ENCODE data around the gene NEURL1. TPM values are rescaled to one million over a fixed set of nuclear protein-coding genes. Genes with fewer than 3 reads are reported as not detected.

Gene NEURL1
- total RNA-seq, 3 donors from 2014 or later (not counting 1 experiment from before 2014, with no cell fraction given) = 0.95 to 8.5 (median 1.5) TPM

DNA sequence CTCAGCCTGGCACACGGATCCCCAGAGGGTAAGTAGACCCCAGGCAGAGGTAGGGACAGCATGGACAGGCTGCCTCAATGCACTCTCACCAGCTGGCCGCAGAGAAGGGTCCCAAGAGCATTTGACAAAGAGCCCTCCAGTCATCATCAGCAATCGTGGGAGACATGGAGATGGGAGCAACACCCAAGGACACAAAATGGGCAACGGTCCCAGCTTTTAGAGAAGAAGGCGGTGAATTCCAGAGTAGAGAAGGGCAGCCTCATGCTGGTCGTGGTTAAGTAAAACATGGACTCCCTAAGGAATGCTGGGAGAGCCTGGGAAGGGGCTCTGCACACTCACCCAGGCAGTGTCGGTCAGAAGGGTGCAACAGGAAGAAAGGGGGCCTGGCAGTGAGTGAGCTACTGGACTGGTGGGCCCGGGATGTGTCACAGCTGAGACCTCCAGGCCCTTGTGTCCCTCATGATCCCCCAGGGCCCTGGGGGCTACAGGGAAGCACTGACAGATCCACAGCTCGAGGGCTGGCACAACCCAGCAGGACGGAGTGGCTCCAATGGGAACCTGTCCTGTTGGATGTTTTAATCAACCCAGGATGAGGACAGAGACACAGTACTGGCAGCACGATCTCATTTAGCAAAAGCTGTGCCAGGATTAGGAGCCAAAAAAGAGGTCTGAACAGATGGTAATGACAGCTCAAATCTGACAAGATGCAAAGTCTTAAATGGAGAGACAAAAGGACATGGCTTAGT lies 147.1 kb downstream of the NEURL1 start:
- Mint-ChIP-seq H3K27me3 (ENCODE audit: low read depth in 2 of 2) (no peaks in the 10 kb centered on the region), H3K27ac (no peak overlapping the region), H3K4me1 (no peaks in the 10 kb centered on the region), H3K9me3 (no peaks in the 10 kb centered on the region), H3K36me3 (no peaks in the 10 kb centered on the region), H3K4me3 (no peak overlapping the region)
- ATAC-seq = no peak
- no peak for DNase-seq
- no peaks in the 10 kb centered on the region for H3K36me3 ChIP-seq (ENCODE audit: control insufficient read depth, insufficient read depth, low read length)
- TF ChIP-seq, protein P1, sequence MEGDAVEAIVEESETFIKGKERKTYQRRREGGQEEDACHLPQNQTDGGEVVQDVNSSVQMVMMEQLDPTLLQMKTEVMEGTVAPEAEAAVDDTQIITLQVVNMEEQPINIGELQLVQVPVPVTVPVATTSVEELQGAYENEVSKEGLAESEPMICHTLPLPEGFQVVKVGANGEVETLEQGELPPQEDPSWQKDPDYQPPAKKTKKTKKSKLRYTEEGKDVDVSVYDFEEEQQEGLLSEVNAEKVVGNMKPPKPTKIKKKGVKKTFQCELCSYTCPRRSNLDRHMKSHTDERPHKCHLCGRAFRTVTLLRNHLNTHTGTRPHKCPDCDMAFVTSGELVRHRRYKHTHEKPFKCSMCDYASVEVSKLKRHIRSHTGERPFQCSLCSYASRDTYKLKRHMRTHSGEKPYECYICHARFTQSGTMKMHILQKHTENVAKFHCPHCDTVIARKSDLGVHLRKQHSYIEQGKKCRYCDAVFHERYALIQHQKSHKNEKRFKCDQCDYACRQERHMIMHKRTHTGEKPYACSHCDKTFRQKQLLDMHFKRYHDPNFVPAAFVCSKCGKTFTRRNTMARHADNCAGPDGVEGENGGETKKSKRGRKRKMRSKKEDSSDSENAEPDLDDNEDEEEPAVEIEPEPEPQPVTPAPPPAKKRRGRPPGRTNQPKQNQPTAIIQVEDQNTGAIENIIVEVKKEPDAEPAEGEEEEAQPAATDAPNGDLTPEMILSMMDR (IDR thresholded peaks at IDR 0.05) = no peak
- peaks cover 4% of the 10 kb centered on the region for H3K4me1 ChIP-seq (ENCODE audit: control insufficient read depth, insufficient read depth, low read length)
- no peaks in the 10 kb centered on the region for H3K27me3 ChIP-seq (ENCODE audit: control insufficient read depth, insufficient read depth, low read length)
- H3K9me3 ChIP-seq (ENCODE audit: control insufficient read depth, insufficient read depth, low read length) = no peaks in the 10 kb centered on the region
- H3K4me3 ChIP-seq (ENCODE audit: low read length) = no peak overlapping the region
- WGBS (ENCODE audit: insufficient coverage) = 86% methylated on average over 11 of the region's 11 CpGs
- intact Hi-C loops (cut with micrococcal nuclease) = no loop called here
- H3K27ac ChIP-seq (ENCODE audit: low read length) = no peak overlapping the region

DNA sequence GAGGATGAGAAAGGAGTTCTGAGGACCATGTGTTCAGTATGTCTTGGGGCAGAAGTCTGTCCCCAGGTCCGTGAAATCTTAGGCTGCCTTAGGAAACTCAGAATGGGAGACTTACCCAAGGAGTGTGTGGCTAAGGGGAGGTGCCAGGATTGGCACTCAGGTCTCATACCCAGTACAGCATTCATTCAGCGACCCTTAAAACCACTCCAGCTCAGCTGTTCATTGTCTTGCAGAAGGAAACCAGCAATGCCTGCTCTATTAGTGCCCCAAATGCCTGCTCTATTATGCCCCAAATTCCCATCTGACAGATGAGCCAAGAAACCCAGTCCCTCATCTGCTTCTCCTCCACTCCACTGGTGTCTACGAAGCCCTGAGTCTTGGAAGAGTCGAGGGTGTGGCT lies 147.8 kb downstream of the NEURL1 start:
- ATAC-seq = no peak
- H3K27ac ChIP-seq (ENCODE audit: low read length) = no peak overlapping the region
- peaks cover 4% of the 10 kb centered on the region for H3K4me1 ChIP-seq (ENCODE audit: control insufficient read depth, insufficient read depth, low read length)
- no peaks in the 10 kb centered on the region for H3K27me3 ChIP-seq (ENCODE audit: control insufficient read depth, insufficient read depth, low read length)
- no peaks in the 10 kb centered on the region for H3K4me1 Mint-ChIP-seq
- no peaks in the 10 kb centered on the region for H3K36me3 Mint-ChIP-seq
- DNase-seq = no peak
- no peaks in the 10 kb centered on the region for H3K9me3 ChIP-seq (ENCODE audit: control insufficient read depth, insufficient read depth, low read length)
- no peak overlapping the region for H3K4me3 ChIP-seq (ENCODE audit: low read length)
- intact Hi-C loops (cut with micrococcal nuclease) = no loop called here
- no peaks in the 10 kb centered on the region for H3K36me3 ChIP-seq (ENCODE audit: control insufficient read depth, insufficient read depth, low read length)
- H3K27me3 Mint-ChIP-seq (ENCODE audit: low read depth in 2 of 2) = no peaks in the 10 kb centered on the region
- 93% methylated on average over 4 of the region's 4 CpGs for WGBS (ENCODE audit: insufficient coverage)
- H3K9me3 Mint-ChIP-seq = no peaks in the 10 kb centered on the region
- H3K27ac Mint-ChIP-seq = no peak overlapping the region
- no peak overlapping the region for H3K4me3 Mint-ChIP-seq
- TF ChIP-seq, protein P1 (IDR thresholded peaks at IDR 0.05) = no peak

Other genes starting within 250 kb of the NEURL1 start
- not detected for gene RPEL1, start 247.8 kb upstream of the NEURL1 start, total RNA-seq
- not detected for gene INA, start 216.6 kb upstream of the NEURL1 start, total RNA-seq
- 1 to 10 TPM; 5.1 to 8.1 (median 7.1) TPM for gene PCGF6, start 142.6 kb upstream of the NEURL1 start, total RNA-seq
- 1 to 10 TPM; 3.6 to 8.8 (median 6.3) TPM for gene TAF5, start 125.7 kb upstream of the NEURL1 start, total RNA-seq
- gene ATP5MK, start 97.2 kb upstream of the NEURL1 start, total RNA-seq = 100 to 1,000 TPM; 121 to 157 (median 154) TPM
- 10 to 100 TPM; 25.5 to 30.9 (median 29.5) TPM for gene PDCD11, start 97.1 kb upstream of the NEURL1 start, total RNA-seq
- gene CALHM2, start 41.3 kb upstream of the NEURL1 start, total RNA-seq = 10 to 100 TPM; 26.6 to 55.2 (median 37.2) TPM
- under 1 TPM in 2 of 3 donors, not detected in 1; 0.23 to 0.57 TPM for gene CALHM1, start 34.8 kb upstream of the NEURL1 start, total RNA-seq
- gene CALHM3, start 14.5 kb upstream of the NEURL1 start, total RNA-seq = not detected

Measured in natural killer cell (primary cell).